ENCODE measurements around the gene CFAP43. TPM values are rescaled to one million over a fixed set of nuclear protein-coding genes. Genes with fewer than 3 reads are reported as not detected.

Gene CFAP43
- total and polyA plus RNA-seq, 7 donors, result 0.22 to 0.83 (median 0.55) TPM; not detected in 1

DNA sequence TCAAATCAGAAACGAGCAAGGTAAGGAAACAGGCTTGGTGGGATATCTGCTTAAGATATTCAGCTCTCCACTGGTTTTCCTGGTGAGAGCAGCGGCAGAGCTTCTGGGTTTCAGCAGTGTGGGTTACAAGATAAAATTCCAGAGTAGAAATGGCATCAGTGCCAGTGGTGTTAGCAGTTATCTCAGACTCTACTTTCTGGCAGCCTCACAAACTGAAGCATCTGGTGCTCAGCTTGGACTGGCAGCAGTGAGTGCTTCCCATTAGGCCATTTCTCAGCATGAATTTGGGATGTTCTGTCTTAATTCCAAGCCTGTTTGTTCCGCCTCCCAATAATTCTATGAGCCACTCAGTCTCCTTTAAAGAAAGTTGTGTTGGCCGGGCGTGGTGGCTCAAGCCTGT, 29.9 kb upstream of the CFAP43 start:
- intact Hi-C loops (cut with DNase I), result no loop called here
- DNase-seq, result no peak
- Histone ChIP-seq H3K9me3 (no peaks in the 10 kb centered on the region), H3K27ac (peak overlapping the region in 1 of 4 donors; percentile 61), H3K4me3 (no peak overlapping the region), H3K4me1 (peaks cover 0 to 30% (median 23%) of the 10 kb centered on the region in 4 donors), H3K36me3 (peaks cover 4 to 97% (median 15%) of the 10 kb centered on the region in 4 donors), H3K27me3 (no peaks in the 10 kb centered on the region)
- 89 to 92% methylated on average over 5 of the region's 5 CpGs for WGBS, 2 donors
- no peak for TF ChIP-seq POLR2A (IDR thresholded peaks at IDR 0.05)
- no peak for TF ChIP-seq EP300 (IDR thresholded peaks at IDR 0.05)
- TF ChIP-seq POLR2AphosphoS5 (IDR thresholded peaks at IDR 0.05), result no peak
- TF ChIP-seq, protein P1, sequence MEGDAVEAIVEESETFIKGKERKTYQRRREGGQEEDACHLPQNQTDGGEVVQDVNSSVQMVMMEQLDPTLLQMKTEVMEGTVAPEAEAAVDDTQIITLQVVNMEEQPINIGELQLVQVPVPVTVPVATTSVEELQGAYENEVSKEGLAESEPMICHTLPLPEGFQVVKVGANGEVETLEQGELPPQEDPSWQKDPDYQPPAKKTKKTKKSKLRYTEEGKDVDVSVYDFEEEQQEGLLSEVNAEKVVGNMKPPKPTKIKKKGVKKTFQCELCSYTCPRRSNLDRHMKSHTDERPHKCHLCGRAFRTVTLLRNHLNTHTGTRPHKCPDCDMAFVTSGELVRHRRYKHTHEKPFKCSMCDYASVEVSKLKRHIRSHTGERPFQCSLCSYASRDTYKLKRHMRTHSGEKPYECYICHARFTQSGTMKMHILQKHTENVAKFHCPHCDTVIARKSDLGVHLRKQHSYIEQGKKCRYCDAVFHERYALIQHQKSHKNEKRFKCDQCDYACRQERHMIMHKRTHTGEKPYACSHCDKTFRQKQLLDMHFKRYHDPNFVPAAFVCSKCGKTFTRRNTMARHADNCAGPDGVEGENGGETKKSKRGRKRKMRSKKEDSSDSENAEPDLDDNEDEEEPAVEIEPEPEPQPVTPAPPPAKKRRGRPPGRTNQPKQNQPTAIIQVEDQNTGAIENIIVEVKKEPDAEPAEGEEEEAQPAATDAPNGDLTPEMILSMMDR (IDR thresholded peaks at IDR 0.05), result no peak

DNA sequence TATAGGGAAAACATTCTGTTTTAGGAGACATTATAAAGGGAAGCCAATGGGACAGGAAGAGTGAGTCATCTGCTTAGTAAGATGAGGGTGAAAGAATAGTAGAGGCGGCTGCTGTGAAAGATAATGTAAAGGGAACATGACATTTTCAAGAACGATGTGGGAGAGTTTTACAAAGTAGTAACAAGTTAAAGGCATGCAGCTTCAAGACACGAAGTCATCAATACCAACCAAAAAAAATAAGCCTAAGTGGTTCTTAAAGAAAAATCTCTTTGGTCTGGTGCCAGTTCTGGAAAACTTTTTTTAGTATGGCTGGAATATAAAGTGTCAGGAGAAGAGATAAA, 28.6 kb upstream of the CFAP43 start:
- intact Hi-C loops (cut with DNase I), result no loop called here
- WGBS, 2 donors, result 48 to 62% methylated on average over 3 of the region's 3 CpGs
- Histone ChIP-seq H3K4me3 (no peak overlapping the region), H3K36me3 (peaks cover 4 to 84% (median 12%) of the 10 kb centered on the region in 4 donors), H3K9me3 (no peaks in the 10 kb centered on the region), H3K27ac (peak overlapping the region; percentile 35 to 66 (median 56)), H3K27me3 (no peaks in the 10 kb centered on the region), H3K4me1 (peaks cover 0 to 43% (median 36%) of the 10 kb centered on the region in 4 donors)
- DNase-seq, result no peak
- TF ChIP-seq POLR2A (IDR thresholded peaks at IDR 0.05) (no peak), POLR2AphosphoS5 (IDR thresholded peaks at IDR 0.05) (no peak), EP300 (IDR thresholded peaks at IDR 0.05) (no peak)
- TF ChIP-seq, protein P1 (IDR thresholded peaks at IDR 0.05), result no peak

DNA sequence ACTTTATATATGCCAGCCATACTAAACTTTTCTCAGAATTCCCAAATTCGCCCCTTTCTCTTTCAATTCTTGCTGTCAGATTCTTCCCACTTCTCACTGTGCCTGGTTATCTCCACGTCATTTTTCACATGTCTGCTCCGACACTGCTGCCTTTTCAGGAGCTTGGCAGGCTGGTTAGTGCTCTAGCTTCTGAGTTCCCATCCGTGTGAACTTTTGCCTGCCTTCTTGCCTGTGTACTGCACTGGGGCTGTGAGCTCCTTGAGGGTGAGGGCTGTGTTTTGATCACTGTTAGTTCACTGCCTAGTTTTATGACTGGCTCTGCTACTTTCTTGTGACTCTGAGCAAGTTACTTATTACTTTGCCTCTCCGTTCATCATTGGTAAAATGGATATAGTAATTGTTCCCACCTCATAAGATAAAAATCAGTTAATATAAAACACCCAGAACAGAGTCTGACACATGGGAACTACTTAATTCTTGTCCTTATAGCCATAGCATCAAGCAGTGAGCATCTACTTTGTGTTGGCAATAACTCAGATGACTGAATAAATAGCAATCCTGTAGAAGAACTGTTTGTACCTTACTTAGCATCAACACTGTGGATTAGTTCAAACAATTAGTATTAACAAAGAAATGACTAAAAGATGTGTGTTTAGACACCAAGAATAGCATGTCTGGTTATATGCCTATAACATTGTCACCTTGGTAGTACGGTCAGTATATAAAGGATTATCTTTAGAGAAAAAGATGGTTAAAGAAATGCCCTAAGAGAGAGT, 28.0 kb upstream of the CFAP43 start:
- intact Hi-C loops (cut with DNase I), result loop anchor here (10.0 kb wide), 1 partner anchor 345 kb away; the partner anchor contains the start of gene STN1
- Histone ChIP-seq H3K27ac (peak overlapping the region; percentile 35 to 66 (median 56)), H3K9me3 (no peaks in the 10 kb centered on the region), H3K27me3 (no peaks in the 10 kb centered on the region), H3K4me1 (peaks cover 0 to 43% (median 37%) of the 10 kb centered on the region in 4 donors), H3K36me3 (peaks cover 4 to 78% (median 12%) of the 10 kb centered on the region in 4 donors), H3K4me3 (no peak overlapping the region)
- DNase-seq, result no peak
- TF ChIP-seq EP300 (IDR thresholded peaks at IDR 0.05) (peak in 1 of 4 donors; percentile 29), POLR2A (IDR thresholded peaks at IDR 0.05) (no peak)
- whole genome bisulfite sequencing, 2 donors, result 86 to 88% methylated on average over 6 of the region's 6 CpGs

DNA sequence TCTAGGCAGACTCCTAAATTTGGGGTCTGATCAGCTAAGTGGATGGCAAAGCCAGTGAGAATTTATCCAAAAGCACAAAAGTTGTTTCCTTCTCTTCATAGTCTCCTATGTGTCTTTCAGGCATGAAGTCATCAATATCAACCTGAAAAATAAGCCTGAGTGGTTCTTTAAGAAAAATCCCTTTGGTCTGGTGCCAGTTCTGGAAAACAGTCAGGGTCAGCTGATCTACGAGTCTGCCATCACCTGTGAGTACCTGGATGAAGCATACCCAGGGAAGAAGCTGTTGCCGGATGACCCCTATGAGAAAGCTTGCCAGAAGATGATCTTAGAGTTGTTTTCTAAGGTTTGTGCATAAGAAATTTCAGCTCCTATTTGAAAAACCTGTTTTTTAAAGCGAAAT, 27.3 kb upstream of the CFAP43 start:
- Histone ChIP-seq H3K27ac (peak overlapping the region; percentile 35 to 66 (median 56)), H3K27me3 (no peaks in the 10 kb centered on the region), H3K36me3 (peaks cover 4 to 71% (median 12%) of the 10 kb centered on the region in 4 donors), H3K4me3 (no peak overlapping the region), H3K4me1 (peaks cover 0 to 43% (median 37%) of the 10 kb centered on the region in 4 donors), H3K9me3 (no peaks in the 10 kb centered on the region)
- no peak for TF ChIP-seq POLR2A (IDR thresholded peaks at IDR 0.05)
- no peak for TF ChIP-seq POLR2AphosphoS5 (IDR thresholded peaks at IDR 0.05)
- no peak for TF ChIP-seq EP300 (IDR thresholded peaks at IDR 0.05)
- TF ChIP-seq, protein P1 (IDR thresholded peaks at IDR 0.05), result no peak
- intact Hi-C loops (cut with DNase I), result loop anchor here (10.0 kb wide), 1 partner anchor 345 kb away; the partner anchor contains the start of gene STN1
- WGBS, 2 donors, result 91 to 93% methylated on average over 3 of the region's 3 CpGs
- no peak for DNase-seq

DNA sequence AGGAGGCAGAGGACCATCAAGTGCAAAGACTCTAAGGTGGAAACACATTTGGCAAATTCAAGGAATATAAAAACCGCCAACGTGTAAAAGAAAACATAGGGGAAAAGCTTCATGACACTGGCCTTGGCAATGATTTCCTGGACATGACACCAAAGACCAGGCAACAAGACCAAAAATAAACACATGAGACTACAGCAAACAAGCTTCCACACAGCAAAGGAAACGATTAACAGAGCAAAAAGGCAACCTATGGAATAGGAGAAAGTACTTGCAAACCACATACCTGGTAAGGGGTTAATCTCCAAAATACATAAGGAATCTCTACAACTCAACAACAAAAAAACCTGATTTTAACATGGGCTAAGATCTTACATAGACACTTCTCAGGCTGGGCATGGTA, 26.0 kb upstream of the CFAP43 start:
- Histone ChIP-seq H3K4me3 (no peak overlapping the region), H3K36me3 (peaks cover 4 to 58% (median 12%) of the 10 kb centered on the region in 4 donors), H3K27ac (peak overlapping the region in 1 of 4 donors; percentile 17), H3K4me1 (peaks cover 0 to 52% (median 40%) of the 10 kb centered on the region in 4 donors), H3K27me3 (no peaks in the 10 kb centered on the region), H3K9me3 (no peaks in the 10 kb centered on the region)
- intact Hi-C loops (cut with DNase I), result loop anchor here (10.0 kb wide), 1 partner anchor 343 kb away; the partner anchor contains the start of gene STN1
- DNase-seq, result no peak
- TF ChIP-seq POLR2AphosphoS5 (IDR thresholded peaks at IDR 0.05) (no peak), EP300 (IDR thresholded peaks at IDR 0.05) (no peak), POLR2A (IDR thresholded peaks at IDR 0.05) (no peak)
- TF ChIP-seq, protein P1 (IDR thresholded peaks at IDR 0.05), result no peak
- WGBS, 2 donors, result 77 to 85% methylated on average over 3 of the region's 3 CpGs

Data from sigmoid colon (tissue), 7 donors.